ENCODE results near the gene BMPR2. TPM values are rescaled to one million over a fixed set of nuclear protein-coding genes. Genes with fewer than 3 reads are reported as not detected.

The BMPR2 gene
- total RNA-seq, 1 donor from 2014 or later = 16.5 TPM

GRCh38 chr2:202599911-202600310, 223.8 kb downstream of the BMPR2 start:
- no peak for DNase-seq
- H3K4me1 Mint-ChIP-seq = peaks cover 20% of the 10 kb centered on the region
- no peak overlapping the region for H3K4me3 Mint-ChIP-seq
- ChIA-PET POLR2A (interaction anchor here (2.3 to 3.6 kb wide), 2 partner anchors 11 to 35 kb away, joined by 5 to 27 read pairs; partner anchors contain the start of gene FAM117B), CTCF (interaction anchor here (2.0 kb wide), 1 partner anchor 11 kb away, joined by 10 read pairs; no protein-coding TSS in a partner anchor)
- TF ChIP-seq CTCF (IDR thresholded peaks at IDR 0.05) = no peak
- no peaks in the 10 kb centered on the region for H3K36me3 Mint-ChIP-seq (ENCODE audit: low read depth)
- no peak overlapping the region for H3K27ac Mint-ChIP-seq
- intact Hi-C loops (cut with micrococcal nuclease) = loop anchor here (1.0 kb wide), 1 partner anchor 9 kb away; no protein-coding TSS in a partner anchor
- H3K27me3 Mint-ChIP-seq = no peaks in the 10 kb centered on the region
- no peaks in the 10 kb centered on the region for H3K9me3 Mint-ChIP-seq
- no peak for ATAC-seq (ENCODE audit: low read depth)

- no peak for ATAC-seq (ENCODE audit: low read depth)
- intact Hi-C loops (cut with micrococcal nuclease) = no loop called here
- ChIA-PET CTCF (no interaction called here), POLR2A (interaction anchor here (0.5 kb wide), 2 partner anchors 62 to 63 kb away, joined by 4 to 14 read pairs; no protein-coding TSS in a partner anchor)
- Mint-ChIP-seq H3K27ac (no peak overlapping the region), H3K9me3 (no peaks in the 10 kb centered on the region), H3K36me3 (ENCODE audit: low read depth) (no peaks in the 10 kb centered on the region), H3K4me1 (peaks cover 39% of the 10 kb centered on the region), H3K4me3 (no peak overlapping the region), H3K27me3 (no peaks in the 10 kb centered on the region)
- TF ChIP-seq CTCF (IDR thresholded peaks at IDR 0.05) = no peak
- no peak for DNase-seq
Measured at GRCh38 chr2:202604699-202605098, 228.6 kb downstream of the BMPR2 start.

- H3K4me1 Mint-ChIP-seq = peaks cover 40% of the 10 kb centered on the region
- DNase-seq (no peak), ATAC-seq (ENCODE audit: low read depth) (no peak)
- POLR2A ChIA-PET = interaction anchor here (0.5 kb wide), 1 partner anchor 62 kb away, joined by 4 read pairs; no protein-coding TSS in a partner anchor
- intact Hi-C loops (cut with micrococcal nuclease) = no loop called here
- H3K36me3 Mint-ChIP-seq (ENCODE audit: low read depth) = no peaks in the 10 kb centered on the region
- no peak overlapping the region for H3K27ac Mint-ChIP-seq
- H3K27me3 Mint-ChIP-seq = no peaks in the 10 kb centered on the region
- no peak for TF ChIP-seq CTCF (IDR thresholded peaks at IDR 0.05)
- H3K9me3 Mint-ChIP-seq = no peaks in the 10 kb centered on the region
- no peak overlapping the region for H3K4me3 Mint-ChIP-seq
- CTCF ChIA-PET = no interaction called here
Measured at GRCh38 chr2:202605174-202605573, 229.0 kb downstream of the BMPR2 start.

GRCh38 chr2:202608142-202608852, 232.2 kb downstream of the BMPR2 start:
- no peak for TF ChIP-seq CTCF (IDR thresholded peaks at IDR 0.05)
- Mint-ChIP-seq H3K36me3 (ENCODE audit: low read depth) (no peaks in the 10 kb centered on the region), H3K27ac (peak overlapping the region; percentile 99), H3K4me1 (peaks cover 47% of the 10 kb centered on the region), H3K27me3 (no peaks in the 10 kb centered on the region), H3K9me3 (no peaks in the 10 kb centered on the region), H3K4me3 (peak overlapping the region; percentile 59)
- POLR2A ChIA-PET = interaction anchor here (0.6 to 4.0 kb wide), 3 partner anchors 27 to 142 kb away, joined by 3 to 67 read pairs (median 4); partner anchors contain the start of gene FAM117B
- DNase-seq = no peak
- peak; percentile 42 for ATAC-seq (ENCODE audit: low read depth)
- intact Hi-C loops (cut with micrococcal nuclease) = loop anchor here (2.0 kb wide), 1 partner anchor 17 kb away; no protein-coding TSS in a partner anchor
- CTCF ChIA-PET = no interaction called here
